ENCODE measurements around the gene PHLDB2. TPM values are rescaled to one million over a fixed set of nuclear protein-coding genes. Genes with fewer than 3 reads are reported as not detected.
"Not testable (repeated sequence)": the region's sequence is repeated elsewhere in the genome, so short reads cannot be mapped to it uniquely, and the experiment has no call there.

Gene PHLDB2
- total RNA-seq, result 109 and 145 TPM in 2 replicates

DNA sequence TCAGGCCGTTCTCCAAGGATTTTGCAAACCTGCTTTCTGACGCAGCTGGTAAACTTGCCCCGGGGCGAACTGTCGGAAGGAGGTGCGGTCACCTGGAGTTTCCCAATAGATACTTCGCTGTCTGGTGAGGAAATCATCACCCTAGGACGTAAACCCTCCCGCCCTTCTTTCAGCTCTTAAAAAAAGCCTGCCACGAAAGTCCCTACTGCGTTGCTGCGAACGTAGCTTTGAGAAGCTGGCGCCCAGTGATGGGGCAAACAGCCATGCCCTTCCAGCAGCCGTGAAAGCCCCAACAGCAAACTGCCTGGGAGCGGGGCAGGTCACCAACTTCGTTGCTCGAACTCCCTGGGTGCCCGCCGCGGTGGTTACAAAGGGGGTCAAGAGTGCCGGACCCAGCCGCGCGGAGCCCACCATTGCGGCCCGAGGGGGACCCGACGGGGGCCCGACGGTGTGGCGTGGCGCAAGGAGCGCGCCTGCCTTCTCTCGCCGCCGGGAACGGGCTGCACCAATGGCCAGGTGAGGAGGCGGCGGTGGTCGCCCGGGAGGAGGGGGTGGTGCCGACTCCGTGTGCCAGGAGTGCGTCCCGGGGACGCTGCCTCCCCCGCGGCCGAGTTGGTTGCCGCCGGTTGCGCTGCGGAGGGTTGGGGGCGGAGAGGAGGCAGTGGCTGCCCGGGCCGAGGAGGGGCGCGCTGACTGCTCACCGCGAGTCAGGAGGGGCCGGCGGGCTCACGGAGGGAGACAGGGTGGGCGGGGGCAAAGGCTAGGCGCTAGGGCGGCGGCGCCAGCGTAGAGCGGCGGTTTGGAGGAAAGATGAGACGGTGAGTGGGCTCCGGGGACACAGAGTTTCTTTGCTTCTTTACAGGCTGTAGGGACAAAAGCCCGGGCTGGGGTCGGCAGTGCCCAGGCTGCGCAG lies at the start of gene PHLDB2:
Gene PHLDB2 (plus strand): TSS at position 205 of the 913 bp plus-strand sequence. CDS start 24,813 bp downstream, outside the sequence.
- DNase-seq (ENCODE audit: low read depth), result peak; percentile 88

DNA sequence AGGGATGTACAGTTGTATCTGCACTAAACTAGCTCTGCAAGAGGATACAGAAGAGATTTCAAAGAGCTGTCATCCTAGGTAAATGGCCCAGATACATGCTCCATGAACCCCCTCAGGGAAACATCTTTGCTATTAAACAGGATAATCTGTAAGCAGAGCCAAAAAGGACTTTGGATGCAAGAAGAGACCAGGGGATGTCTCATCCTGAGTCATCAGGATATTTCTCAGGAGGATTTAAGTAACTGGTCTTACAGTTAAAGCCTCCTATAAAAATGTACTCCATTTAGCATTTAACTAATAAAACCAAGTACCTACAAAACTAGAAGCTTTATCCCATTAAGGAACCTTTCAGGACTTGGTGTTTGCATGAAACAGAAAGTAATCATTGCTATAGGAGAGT lies 48.2 kb upstream of the PHLDB2 start:
- DNase-seq (ENCODE audit: low read depth), result peak; percentile 90

DNA sequence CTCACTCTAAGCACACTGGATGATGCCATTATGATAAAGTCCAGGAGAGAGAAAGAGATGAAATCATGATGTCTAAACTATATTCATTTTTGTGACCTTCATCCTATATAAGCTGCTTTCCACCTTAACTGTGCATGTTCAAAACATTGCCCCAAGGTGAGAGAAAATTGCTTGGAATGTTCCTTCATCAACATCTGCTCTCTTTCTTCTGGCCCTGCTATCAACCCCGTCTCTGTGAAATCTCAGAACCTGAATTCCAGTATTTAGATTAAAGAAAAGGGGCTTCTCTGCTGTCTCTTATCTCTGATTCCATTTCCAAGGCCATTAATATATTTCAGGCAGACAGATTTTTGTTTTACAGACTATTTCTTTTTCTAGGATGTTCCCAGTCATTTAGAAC lies 47.3 kb upstream of the PHLDB2 start:
- no peak for DNase-seq (ENCODE audit: low read depth)

DNA sequence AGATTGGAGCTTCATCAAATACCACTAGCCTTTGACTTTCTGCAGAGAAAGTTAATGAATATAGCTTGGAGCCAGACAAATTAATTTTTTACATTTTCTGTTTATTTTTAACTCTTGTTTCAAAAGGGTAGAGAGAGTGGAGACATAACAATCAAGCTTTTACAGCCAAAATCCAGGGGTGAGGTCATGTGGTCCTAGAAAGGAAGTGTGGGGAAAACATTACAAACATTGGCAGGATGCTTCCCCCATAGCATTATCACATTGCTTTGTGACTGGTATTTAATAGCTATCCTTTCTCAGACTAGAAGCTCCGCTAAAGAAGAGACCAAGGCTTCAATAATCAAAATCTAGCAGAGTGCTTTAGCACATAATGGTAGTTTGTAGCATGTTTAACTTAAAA lies 46.4 kb upstream of the PHLDB2 start:
- DNase-seq (ENCODE audit: low read depth), result peak; percentile 94

DNA sequence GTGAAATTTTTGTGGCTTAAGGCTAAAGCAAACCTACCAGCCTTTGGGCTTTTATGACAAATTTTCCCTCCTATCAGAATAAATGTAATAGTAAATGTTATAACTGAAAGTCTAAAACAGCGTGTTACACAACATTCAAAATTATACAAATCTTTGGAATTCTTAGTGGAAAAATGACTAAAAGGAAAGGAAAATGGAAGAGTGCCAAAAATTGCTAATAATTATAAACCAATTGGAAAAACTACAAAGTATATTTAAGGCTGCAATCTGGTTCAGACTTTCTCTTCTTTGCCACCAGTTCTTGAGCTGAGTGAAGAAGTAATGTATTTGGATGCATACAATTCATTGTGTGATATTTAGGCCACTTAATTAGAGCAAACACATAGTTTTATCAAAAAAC lies 45.6 kb upstream of the PHLDB2 start:
- DNase-seq (ENCODE audit: low read depth), result no peak

DNA sequence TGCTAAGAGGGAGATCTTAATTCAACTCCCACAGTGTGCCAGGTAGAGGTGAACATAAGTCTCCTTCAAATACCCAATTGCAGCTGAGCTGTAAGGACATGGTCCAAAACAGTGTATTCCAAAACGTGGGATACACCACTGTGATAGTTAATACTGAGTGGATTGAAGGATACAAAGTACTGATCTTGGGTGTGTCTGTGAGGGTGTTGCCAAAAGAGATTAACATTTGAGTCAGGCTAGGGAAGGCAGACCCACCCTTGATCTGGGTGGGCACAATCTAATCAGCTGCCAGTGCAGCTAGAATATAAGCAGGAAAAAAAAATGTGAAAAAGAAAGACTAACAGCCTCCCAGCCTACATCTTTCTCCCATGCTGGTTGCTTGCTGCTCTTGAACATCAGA lies 45.1 kb upstream of the PHLDB2 start:
- no peak for DNase-seq (ENCODE audit: low read depth)

DNA sequence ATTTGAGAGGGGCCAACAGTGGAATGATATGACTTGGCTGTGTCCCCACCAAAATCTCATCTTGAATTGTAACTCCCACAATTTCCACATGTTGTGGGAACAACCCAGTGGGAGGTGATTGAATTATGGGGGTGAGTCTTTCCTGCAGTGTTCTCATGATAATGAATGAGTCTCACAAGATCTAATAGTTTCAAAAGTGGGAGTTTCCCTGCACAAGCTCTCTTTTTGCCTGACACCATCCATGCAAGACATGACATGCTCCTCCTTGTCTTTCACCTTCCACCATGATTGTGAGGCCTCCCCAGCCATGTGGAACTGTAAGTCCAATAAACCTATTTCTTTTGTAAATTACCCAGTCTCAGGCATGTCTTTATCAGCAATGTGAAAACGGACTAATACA lies 42.3 kb upstream of the PHLDB2 start:
- DNase-seq (ENCODE audit: low read depth), result not testable (repeated sequence)

DNA sequence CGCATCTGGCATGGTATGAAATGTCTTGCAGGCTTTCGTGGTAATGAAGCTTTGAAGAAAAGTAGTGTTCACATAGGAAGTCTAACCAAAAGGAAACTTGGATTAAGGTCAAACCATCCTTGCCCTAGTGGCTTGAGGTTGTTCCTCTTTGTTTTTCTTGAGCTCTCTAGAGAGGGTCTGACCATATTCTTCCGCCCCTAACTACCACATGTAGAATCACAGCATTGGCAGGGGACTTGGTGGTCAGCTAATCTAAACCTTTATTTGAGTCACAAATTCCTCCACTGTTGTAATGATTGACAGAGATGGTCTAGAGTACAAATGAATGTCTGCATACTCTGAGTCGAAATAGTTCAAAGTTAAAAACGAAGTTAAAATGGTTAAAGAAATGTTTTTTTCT lies 39.1 kb upstream of the PHLDB2 start:
- no peak for DNase-seq (ENCODE audit: low read depth)

DNA sequence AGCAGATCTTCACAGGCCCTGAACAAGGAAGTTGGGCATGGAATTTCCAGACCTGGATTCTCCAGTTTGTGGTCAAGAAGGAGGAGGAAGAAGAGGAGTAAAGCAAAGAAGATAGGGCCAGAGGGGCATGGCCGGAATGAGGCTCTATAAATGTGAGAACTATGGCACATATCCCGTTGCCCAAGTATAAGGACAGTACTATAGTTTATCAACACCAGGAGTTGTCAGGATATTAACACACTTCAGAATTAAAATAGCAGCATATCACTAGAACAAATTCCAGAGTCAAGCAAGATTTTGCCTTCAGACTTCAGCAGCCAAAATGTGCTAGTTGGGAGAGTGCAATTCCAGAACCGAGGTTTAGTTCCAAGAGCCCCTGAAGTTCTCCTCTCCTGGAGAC lies 38.4 kb upstream of the PHLDB2 start:
- DNase-seq (ENCODE audit: low read depth), result no peak

DNA sequence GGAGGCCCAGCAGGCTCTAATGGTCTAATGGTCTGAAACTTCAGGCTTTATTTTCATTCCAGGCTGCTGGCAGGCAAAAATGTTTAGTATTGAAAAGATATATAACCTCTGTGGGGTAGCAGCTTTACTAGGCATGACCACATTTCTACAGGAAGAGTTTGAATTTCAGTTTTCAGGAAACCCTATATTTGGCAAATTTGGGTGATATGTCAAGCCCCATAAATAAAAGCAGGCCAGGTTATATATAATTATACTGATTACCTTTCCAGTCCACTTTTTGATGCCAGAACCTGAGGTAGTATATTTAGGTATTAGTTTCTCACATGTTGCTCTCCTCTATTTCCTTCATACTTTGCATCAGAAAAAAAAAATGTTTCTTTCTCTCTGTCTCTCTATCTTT lies 37.2 kb upstream of the PHLDB2 start:
- no peak for DNase-seq (ENCODE audit: low read depth)

DNA sequence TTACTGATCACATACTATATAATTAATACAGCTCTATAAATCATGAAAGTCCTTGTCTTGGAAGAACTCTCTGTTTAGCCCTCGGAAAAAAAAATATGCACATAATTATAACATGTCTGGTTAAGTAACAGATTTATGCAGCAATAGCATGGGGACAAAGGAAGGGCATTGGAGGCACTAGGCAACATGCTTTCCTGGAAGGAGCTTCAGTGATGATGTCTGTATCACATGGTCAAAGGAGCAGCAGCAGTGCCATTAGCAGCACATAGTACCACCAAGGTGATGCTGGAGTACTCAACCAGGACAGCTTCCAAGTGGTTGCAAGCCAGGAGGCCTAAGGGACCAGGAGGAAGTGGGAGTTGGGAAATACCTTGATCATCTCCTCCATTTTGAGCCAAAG lies 36.3 kb upstream of the PHLDB2 start:
- DNase-seq (ENCODE audit: low read depth), result no peak

DNA sequence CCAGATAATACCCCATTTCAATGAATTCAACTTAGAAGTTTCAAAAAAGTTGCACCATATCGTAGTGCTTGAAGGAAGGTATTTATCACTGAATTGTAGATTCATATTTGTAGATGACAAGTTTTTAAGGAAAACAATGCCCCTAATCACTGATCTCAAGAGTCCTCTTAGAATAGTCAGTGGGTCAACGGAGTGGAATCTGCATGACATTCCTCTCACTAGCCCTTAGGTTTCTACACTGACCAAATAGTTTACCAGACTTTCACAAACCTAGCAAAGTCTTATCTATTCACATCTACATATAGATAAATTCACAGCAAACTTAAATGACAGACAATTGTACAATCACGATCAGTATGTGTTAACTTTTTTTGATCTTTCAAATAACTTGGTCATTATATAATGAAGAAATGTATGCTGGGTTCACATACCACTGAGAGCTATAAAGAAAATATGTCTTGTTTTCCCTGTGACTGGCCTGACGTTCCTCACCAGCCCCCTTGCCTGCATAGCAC lies 35.7 kb upstream of the PHLDB2 start:
- no peak for DNase-seq (ENCODE audit: low read depth)

DNA sequence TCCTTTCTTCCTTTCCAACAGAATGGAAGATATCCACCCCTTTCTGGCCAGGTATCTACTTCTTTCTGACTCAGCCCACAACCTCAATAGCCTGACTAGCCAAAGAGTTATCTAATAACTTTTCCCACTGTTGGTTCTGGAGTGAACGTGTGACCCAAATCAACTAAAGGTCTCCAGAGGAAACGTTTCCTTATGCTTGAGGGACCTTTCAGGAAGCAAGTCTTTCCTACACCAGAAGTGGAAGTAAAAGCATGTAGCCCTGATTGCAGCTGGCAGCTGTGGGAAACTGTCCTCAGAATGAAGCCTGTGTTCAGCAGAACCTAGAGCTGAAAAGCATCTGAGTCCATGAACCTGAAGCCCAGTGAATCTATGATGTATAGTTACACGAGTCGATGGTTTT lies 34.7 kb upstream of the PHLDB2 start:
- DNase-seq (ENCODE audit: low read depth), result peak; percentile 67

DNA sequence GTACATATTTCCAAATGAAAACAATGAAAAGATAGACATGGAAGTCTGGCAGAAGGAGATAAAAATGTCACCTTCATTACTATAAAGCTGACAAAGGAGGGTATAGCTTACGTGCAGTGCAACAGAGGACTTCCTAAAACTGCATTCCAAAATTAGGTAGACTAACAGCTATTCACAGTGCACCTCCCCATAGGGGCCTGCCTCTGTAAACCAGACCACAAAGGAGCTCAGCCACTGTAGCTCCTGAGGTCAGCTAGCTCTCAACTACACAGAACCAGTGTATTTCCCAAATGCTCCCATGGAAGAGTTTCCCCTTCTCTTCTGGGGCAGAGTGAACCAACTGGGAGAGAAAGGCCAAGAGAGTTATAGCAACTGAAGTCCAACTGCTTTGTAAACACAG lies 31.2 kb upstream of the PHLDB2 start:
- DNase-seq (ENCODE audit: low read depth), result no peak

DNA sequence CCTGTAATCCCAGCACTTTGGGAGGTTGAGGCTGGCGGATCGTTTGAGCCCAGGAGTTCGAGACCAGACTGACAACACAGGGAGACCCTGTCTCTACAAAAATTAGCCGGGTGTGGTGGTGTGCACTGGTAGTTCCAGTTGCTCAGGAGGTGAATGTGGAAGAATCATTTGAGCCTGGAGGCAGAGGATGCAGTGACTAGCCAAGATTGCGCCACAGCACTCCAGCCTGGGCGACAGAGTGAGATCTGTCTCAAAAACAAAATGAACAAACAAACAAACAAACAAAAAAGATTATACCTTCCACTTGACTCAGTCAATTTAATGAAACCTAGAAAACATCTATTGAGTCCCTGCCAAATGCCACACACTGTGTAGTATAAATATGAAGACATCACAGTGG lies 30.5 kb upstream of the PHLDB2 start:
- no peak for DNase-seq (ENCODE audit: low read depth)

DNA sequence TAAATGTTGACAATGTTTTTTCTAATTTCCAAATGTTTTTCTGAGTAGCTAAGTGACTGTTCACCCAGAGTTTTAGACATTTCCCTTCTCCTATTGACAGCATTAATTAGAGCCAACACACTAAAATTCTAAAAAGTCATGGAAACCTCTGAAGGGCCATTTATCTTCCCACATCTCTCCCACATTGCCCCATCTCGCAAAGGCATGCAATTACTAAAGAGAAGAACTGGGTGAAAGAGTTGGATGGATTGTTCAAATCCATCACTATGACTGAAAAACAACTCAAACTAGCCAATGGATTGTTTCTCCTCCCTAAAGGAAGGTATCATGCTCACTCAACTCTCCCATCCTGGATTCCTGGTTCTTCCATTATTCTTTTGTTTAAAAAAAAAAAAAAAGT lies 30.0 kb upstream of the PHLDB2 start:
- no peak for DNase-seq (ENCODE audit: low read depth)

DNA sequence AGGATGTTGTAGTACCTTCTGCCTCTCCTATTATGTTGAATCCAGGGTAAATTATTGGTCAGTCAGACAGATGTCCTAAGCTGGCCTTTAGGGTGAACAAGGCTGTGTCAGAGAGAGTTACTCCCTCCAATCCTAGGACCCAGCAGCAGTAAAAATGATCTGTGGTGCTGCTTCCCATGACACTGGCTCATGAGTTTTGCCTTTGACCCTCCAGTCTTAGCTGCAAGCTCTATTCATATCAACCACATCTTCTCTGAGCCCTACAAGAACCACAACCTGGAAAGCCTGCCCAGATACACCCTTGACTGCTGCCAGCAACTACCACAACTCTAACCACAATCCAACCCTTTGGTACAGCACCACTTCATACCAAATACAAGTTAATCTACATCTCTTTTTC lies 27.2 kb upstream of the PHLDB2 start:
- DNase-seq (ENCODE audit: low read depth), result peak; percentile 78

DNA sequence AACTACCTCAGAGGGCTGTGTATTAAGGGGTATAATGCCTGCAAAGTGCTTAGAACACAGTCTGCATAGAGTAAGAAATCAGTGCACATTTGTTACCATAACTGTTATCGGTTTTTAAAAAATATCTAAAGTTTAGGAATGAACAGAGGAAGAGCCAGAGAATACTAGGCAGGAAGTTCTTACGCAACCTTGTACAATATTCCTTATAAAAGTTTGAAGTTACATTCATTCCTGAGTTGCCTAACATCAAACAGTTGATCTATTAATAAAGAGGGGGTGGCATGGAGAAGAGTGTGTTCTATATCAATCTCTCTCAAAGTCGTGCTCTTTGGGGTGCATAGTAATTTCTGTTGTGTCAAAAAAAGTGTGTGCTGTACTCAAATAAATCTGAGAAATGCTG lies 22.0 kb upstream of the PHLDB2 start:
- no peak for DNase-seq (ENCODE audit: low read depth)

DNA sequence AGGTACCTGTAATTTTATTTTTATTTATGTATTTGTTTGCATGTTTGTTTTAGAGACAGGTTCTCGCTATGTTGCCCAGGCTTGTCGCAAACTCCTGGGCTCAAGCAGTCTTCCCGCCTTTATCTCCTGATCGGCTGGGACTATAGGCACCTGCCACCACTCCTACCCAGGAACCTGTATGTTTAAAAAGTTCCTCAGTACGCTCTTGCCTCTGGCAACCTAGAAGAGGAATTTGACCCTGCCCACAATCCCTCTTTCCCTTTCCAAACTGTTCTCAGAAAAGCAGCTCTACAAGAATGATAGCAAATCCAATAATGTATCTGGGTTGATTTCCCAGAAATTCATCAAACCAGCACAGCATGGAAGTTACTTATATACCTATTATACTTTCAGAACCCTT lies 20.9 kb upstream of the PHLDB2 start:
- no peak for DNase-seq (ENCODE audit: low read depth)

DNA sequence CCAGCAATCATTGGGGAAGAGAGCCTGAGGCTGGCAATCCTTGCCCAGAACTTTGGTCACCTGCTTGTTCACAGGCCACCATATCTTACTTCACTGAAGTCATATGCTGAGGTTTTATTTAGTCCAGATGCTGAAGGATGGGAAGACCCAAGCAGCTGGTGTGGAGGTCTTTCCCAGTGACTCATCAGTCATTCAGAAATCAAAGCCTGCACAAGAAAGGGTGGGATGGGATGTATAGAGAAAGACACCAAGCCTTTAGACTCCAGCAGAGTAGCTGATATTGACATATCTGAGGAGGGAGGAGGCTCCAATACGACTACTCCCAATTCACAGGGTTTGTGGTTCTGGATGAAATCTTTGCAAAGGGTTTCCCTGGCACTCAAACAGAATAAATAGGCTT lies 13.0 kb upstream of the PHLDB2 start:
- DNase-seq (ENCODE audit: low read depth), result no peak

DNA sequence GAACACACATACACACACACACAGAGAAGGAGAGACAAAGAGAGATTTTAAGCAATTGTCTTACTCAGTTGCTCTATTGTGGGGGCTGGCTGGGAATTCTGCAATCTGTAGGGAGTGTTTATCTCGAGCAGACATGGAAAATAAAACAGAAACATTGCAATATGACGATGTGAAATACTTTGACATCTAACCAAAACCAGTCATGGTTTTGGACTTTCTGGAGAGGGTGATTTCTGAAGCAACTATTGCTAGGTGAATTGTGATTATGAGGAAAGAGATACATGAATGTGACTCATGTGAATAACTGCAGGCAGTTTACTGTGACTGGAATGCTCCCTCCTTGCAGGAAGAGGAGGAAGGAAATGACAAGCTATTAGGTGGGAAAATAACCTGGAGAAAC lies 12.3 kb upstream of the PHLDB2 start:
- peak; percentile 96 for DNase-seq (ENCODE audit: low read depth)

DNA sequence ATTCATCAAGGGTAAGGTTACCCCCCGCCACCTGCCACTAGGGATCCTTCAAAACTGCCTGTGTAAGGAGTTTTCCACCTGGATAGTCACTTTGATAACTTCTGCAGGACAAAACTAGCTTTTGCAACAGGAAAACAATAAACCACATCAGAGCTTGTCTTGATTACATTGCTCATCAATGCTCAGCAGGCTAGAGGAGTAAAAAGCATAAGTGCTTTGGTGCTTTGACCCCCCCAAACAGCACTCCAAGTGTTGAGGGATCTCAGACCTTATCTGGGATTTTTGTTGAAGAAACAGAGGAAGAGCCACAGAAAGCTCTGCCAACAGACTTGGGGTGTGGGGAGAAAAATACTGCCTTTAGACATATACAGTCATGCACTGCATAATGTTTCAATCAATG lies 10.8 kb upstream of the PHLDB2 start:
- peak; percentile 70 for DNase-seq (ENCODE audit: low read depth)

DNA sequence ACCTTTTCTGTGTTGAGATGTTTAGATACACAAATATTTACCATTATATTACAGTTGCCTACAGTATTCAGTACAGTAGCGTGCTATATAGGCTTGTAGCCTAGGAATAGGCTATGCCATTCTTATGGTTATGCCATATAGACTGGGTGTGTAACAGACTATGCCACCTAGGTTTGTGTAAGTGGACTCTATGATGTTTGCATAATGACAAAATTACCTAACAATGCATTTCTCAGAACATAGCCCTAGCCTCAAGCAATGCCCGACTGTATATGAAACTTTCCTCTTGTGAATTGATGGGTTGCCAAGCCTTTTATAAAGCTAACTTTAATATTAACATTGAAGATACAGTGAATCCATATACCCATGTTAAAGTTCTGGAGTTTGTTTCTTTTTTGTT lies 10.3 kb upstream of the PHLDB2 start:
- no peak for DNase-seq (ENCODE audit: low read depth)

DNA sequence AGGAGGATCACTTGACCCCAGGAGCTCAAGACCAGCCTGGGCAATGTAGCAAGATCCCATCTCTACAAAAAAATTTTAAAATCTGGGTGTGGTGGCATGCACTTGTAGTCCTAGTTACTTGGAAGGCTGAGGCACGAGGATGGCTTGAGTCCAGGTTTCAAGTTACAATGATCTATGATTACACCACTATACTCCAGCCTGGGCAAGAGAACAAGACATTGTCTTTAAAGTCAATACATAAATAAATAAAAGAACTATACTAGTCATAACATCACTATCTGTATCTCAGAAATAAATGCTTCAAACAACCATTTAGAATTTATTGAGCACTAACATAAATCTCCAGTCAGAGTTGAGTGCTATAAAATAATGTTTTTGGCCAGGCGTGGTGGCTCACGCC lies 8.5 kb upstream of the PHLDB2 start:
- DNase-seq (ENCODE audit: low read depth), result no peak

All from renal cortical epithelial cell (primary cell).